ENCODE measurements around the gene MRGPRE.

MRGPRE gene

DNA sequence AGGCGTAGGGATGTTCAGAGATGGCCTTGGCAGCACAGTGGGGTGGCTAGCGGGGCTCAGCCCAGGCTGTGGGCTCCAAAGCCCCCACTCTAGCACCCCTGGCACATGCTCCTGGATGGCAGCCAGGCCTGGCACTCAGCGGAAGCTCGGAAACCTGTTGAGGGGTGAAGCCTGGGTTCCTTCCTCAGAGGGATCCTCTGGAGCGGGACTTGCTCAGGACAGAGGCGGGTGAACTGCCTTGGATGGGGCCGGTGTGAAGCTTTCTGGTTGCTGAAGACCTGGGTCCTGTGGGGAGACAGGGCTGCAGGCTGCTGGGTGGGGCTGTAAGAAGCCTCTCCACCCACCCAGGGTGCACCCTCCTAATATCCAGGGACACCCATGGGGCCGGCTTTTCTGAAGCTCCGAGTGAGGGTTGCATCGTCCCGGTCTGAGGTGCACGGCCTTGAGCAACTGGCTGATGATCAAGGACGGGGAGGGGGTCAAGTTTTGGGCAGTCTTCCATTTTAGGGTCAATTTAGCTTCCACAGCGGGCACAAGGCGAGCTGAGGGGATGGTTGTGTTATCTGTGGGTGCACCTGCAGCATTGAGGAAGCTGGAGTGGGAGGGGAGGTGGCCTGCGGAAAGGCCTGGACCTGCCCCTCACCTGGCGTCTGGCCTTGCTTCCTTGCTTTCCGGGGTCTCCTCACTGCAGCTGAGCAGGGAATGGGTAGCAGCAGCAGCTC, 5.2 kb downstream of the MRGPRE start:
- DNase-seq: no peak

GRCh38 chr11:3225826-3226750, 6.1 kb downstream of the MRGPRE start:
- peak; percentile 44 to 66 for DNase-seq

GRCh38 chr11:3225159-3225758, 7.0 kb downstream of the MRGPRE start:
- DNase-seq: no peak

DNA sequence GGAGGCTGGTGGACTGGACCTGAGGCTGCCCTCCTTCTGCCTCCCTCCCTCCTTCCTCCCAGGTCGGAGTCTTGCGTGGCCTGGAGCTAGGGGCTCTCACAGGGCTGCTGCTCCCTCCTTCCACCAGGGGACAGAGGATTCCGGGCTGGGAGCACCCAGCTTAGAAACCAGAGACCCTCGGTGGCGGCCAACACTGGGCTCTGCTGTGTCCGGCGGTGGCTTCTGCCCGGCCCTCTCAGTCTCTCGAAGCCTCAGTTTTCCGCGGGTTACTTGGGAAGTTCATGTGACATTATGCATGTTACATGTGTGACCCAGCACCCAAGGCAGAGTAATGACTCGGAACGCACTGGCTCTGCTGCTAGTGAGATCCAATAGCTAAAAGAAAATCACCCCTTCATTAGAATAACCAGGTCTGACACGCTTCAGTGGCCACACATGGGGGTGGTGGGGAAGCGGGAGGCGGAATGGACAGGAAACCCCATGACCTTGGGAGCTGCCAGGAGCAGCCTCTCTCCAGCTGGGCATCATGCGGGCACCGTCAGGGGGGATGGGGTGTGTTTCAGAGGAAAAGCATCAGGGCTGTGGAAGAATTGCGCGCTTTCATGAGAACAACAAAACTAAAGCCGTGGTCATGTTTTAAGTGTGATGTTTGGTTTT, 7.7 kb downstream of the MRGPRE start:
- no peak for DNase-seq

GRCh38 chr11:3223932-3224381, 8.3 kb downstream of the MRGPRE start:
- DNase-seq: no peak

DNA sequence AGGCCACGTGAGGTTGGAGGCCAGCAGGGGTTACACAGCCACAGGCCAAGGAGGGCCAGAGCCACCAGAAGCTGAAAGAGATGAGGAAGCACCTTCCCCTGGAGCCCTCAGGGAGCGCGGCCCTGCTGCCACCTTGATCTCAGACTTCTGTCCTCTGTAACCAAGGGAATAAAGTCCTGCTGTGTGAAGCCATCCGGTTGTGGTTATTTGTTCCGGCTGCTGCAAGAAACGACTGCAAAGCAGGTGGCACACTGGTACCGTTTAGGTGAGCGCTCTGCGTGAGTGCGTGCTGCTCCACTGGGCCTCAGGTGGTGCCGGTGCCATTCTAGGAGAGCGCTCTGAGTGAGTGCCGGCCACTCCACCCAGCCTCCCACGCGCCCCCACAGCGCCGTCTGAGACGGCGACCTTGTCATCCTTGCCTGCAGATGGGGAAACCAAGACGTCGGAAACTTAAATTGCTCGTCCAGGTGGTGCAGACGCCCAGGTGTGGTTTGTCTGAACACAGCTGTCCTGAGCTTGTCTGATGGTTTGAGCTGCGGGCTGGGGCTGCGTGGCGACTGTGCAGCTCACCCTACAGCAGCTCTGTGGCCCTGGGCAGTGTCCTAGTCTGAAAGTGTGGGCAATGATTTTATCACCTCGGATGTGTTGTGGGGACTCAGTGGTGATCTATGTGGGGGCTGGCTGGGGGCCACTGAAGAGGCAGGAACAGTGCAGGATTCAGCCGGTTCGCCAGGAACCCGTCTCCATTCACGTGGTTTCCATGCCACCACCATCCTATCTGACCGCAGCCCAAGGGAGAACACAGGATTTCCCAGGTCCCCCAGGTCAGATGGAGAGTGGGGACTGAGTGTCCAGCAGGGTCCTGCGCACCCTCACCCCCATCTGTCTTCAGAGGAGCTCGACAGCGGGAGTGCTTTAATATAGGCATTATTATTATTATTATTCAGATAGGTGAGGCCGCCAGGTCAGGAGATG, 9.0 kb downstream of the MRGPRE start:
- no peak for DNase-seq

- DNase-seq: no peak
These were observed 10.0 kb downstream of the MRGPRE start for GRCh38 chr11:3222003-3222855.

GRCh38 chr11:3221408-3222002, 10.7 kb downstream of the MRGPRE start:
- DNase-seq: no peak

- no peak for DNase-seq
These were observed 11.5 kb downstream of the MRGPRE start for GRCh38 chr11:3220521-3221407.

DNA sequence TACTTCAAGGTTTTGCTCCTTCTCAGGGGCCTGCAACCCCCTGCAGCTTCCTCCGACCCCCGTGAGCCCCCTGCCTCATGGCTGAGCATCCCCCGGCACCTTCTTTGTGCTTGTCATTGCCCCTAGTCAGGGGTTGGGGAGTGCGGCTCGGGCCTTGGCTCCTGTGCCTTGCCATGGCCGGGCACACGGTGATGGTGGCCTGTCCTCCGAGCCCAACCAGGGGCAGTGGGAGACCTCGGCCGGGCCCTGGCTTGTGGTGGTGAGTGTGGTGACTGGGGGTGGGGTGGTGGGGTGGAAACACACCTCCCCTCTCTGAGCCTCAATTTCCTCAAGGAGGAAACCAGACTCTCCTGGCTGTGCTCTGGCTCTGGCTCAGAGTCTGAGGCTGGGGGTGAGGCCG, 12.1 kb downstream of the MRGPRE start:
- DNase-seq: no peak

DNA sequence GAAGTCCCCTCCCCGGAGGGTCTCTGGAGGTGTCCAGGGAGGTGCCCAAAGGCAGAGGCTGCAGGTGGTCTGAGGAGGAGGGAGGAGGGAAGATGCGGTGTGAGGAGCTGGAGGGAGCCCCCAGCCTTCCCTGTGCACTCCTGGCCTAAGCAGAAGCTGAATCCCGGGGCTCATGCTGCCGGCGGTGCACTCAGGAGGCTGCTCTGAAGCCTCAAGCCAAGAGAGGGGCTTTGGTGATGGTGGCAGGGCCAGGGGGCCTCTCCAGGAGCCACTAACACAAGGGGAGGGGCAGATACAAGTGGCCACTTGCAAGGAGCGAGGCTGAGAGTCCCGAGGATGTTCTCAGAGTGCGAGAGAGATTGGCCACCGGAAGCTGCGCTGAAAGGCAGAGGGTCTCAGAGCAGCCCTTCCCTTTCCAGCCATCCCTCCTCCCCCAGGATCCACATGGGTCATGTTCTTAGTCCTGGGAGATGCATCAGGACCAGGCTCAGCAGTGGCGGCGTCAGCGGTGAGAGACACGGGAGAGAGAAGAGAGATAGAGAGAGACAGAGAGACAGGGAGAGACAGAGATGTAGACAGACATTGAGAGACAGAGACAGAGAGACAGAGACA, 12.8 kb downstream of the MRGPRE start:
- no peak for DNase-seq

GRCh38 chr11:3218483-3219280, 13.5 kb downstream of the MRGPRE start, which contains the start of gene MRGPRG:
MRGPRG (minus strand) TSS chr11:3218813; CDS start chr11:3218813, 0 bp downstream.
- no peak for DNase-seq

GRCh38 chr11:3217818-3218482, 14.3 kb downstream of the MRGPRE start:
- no peak for DNase-seq

- no peak for DNase-seq
These were observed 16.1 kb downstream of the MRGPRE start for GRCh38 chr11:3216027-3216525.

DNA sequence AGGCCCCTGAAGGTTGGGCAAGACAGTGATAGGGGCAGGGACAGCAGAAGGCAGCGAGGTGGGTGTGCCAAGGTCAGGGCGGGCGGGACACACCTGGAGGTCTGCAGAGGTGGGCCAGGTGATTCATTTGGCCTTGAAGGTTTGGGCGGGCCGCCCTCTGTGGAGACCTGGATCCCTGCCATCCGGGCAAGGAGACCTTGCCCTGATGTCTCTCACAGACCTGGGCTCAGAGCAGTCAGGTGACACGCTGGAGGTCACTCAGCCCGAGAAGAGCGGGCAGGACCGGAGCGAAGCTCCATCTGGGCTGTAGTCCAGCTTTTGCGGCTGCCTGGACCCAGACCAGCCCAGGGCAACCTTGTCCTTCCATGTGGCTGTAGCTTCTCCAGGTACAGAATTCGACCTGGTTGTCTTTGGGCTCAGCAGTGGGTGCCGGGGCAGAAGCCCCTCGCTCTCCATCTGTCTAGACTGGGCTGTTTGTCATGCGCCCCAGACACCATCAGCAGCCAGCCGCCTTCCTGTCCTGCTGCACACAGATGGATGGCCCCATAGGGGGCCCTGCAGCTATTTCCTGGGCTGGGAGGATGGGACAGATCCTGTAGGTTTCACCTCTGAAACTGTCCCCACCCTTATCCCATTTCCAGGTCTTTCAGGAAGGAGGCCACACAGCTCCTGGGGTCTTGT, 16.7 kb downstream of the MRGPRE start:
- no peak for DNase-seq

DNA sequence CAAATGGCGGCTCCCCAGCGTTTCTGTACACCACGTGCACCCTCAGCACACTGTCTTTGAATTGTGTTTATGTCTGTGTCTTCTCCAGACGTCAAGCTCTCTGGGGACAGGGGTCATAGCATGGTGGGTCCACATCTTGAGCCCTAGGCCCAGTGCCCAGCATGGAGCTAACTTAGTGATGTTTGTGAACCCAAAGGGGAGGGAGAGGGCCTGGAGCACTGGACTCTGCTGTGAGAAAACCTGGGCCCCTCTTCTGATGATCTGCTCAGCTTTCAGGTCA, 17.9 kb downstream of the MRGPRE start:
- DNase-seq: no peak
